NK-92 (cell line): ENCODE measurements around the gene CCDC57.

Experiments
- DNase-seq: peaks from one replicate; lab custom pipeline; 2025; ENCODE audit not compliant: unreplicated experiment; lab: John Stamatoyannopoulos, UW

Gene CCDC57

DNA sequence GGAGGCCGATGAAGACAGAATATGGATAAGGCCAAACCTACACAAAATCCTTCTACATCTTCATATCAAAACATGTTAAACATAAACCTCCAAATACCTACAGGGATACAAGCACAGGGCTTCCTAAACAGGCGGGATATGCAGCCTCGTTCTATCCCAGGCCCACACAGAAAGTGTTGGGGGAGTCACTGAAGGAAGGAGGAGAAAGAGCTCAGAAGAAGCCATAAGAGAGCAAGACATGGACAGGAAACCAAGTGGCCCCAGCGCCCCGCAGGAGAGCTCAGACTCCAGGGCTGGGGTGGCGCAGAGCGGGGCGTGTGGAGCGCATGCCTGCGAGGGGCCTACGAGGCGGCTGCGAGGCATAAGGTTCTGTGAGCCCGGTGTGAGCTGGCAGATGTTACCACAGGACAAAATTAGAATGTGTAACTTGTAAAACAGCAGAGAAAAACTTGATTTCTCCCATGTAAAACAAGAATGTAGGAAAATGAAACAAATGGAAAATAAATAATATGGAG lies 103.6 kb downstream of the CCDC57 start:
- no peak for DNase-seq

DNA sequence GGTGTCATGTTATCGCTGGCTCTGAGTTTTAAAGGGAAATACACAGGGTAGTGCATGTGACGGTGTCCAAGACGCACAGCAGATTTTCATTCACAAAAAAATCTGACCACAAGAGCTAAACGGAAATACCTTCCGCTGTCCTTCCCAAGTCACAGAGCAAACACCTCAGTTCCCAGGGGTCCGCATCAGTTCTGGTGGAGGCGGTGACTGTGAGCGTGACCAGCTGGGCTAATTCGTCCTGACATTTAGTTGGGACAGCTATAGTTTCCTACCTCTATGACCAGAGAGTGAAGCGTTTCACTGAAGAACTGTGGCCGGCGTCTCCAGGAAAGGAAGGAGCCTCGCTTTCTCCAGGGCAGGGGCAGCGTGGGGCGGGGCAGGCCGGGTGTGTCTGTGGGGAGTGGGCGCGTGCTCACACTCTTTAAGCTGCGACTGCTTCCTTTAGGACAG lies 104.1 kb downstream of the CCDC57 start:
- DNase-seq, result no peak

DNA sequence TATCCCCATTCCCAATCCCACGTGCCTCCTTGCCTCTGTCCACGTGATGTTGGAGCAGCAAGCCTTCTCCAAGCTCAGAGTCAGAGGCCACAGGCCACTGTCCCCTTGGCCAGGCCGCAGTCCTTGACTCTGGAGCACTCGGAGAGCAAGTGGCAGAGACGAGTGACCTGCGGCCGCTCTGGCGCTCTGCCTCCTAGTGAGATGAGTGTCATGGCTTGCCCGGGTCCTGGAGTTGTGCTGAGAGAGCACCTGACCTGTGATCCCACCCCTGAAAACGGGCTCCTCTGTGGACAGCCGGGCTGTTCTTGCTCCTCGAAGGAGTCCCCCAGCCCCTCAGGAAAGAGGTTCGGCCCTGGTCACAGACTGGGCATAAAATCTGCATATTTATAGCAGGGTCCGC lies 104.6 kb downstream of the CCDC57 start:
- no peak for DNase-seq

DNA sequence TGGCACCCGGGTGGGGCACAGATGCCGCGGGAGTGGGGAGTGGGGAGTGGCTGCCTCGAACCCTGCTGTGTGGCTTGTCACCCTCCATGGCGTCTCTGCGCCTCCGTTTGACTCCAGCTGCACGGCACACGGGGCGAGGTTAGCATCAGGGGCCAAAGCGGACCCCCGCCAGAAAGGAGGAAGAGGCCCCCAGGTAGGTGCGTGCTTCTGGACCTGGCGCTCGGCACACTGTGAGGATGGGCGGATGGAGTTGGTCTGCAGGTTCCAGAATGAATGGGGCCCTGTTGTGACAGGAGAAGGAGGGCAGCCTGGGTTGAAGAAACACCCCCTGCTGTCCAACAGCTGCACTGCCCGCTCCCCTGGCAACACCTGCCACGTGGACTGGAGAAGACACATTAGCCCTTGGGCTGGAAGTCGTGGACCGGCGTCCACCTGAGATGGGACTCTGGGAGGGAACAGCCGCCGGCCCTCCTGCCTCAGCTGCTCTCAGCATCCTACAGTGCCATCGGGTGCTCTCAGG lies 105.2 kb downstream of the CCDC57 start:
- DNase-seq, result no peak

- DNase-seq, result no peak
Observed at GRCh38 chr17:82106688-82107305, 105.8 kb downstream of the CCDC57 start.

- no peak for DNase-seq
Observed at GRCh38 chr17:82105882-82106687, 106.6 kb downstream of the CCDC57 start.

DNA sequence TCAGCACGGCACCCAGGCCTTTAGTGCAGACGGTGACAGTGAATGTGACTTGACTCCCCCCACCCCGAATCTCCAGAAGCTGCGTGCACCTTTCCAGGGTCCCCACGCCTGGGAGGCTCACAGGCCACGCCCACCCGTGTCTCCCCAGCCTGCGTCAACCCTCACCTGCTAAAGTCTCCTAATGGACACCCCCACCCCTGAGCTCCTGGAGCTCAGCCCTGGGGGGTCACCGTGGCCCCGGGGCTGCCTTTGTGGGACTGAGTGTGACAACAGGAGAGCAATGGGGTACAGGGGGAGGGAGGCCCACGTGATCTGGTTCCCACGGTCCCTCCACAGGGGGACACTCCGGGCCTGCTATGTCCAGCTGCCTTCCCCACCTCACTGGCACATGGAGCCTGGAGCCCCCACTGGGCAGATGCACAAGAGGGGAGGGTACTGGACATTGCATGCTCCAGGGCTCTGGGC lies 107.2 kb downstream of the CCDC57 start:
- no peak for DNase-seq

GRCh38 chr17:82104797-82105416 lies 107.7 kb downstream of the CCDC57 start:
- DNase-seq, result no peak

DNA sequence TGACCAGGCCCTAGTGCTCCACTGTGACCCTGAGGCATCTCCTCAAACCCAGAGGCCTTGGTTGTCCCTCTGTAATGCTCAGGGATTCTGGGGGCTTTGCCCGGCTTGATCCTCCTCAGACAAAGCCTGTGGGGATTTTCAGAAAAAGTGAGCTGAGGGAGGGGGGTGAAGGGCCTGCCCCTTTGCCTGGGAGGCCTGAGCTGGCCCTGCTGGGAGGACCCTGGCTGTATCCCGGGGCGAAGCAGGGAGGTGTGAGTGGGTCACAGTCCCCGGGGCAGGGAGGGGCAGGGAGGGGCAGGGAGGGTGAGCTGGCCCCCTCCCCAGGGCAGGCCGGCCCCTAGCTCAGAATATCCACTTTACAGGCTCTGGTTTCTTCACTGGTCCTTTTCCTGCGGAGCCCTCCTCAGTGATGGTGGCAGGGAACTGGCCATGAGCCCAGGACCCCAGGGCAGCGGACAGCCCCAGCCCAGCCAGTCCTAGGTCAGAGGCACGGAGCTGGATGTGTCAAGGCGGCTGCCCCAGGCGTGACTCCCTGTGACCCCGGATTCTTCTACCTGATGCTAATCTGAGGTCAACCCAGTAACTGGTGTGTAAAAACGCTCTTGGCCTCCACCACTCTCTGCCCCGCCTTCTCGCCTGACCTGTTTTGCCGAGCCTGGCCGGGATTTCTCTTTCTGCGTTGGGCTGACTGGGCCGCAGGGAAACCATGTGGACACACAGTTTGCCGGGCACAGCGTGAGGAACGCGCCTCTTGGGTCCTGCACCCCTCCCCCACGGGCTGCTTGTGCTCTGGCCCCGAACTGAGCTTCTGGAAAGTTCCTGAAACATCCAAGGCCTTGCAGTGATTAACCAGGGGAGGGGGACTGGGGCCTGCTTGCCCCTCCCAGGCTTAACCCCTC lies 108.8 kb downstream of the CCDC57 start:
- DNase-seq, result no peak

DNA sequence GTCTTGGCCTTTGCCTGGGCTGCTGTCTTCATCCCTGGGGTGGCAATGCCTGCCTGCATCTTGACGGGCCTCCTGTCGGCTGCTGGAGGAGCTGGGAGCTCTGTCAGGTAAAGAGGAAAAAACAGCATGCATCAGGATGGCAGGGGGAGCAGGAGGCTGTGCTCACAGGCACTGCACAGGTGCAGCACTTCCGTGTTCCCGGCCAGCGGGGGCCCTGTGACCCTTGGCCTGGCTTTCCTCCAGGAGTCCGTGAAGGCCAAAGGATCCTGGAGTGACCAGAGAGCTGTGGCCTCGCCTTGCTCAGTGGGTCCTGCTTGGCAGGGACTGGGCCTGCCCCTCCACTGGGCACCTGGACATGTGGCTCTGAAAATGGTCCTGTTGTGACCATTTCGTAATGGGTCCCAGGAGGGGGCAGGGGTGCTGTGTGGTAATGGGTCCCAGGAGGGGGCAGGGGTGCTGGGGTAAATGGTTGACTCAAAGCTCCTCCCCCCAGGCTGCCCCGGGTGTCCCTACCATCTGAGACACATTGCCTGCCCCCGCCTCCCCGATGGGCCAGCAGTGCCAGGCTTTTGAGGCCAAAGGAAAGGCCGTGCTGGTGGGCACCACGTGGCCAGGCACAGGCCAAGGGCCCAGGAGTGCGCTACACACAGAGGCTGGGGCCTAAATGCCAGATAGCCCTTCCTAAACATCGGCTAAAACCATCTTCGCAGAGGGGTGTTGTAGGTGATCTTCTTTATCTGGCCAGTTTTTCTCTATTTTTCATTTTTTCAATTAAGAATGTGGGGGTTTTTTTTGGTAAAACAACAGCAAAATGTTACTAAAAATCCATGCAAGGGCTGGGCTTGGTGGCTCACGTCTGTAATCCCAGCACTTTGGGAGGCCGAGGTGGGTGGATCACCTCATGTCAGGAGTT lies 110.6 kb downstream of the CCDC57 start:
- DNase-seq, result no peak

- no peak for DNase-seq
Observed at GRCh38 chr17:82101301-82101715, 111.3 kb downstream of the CCDC57 start.

DNA sequence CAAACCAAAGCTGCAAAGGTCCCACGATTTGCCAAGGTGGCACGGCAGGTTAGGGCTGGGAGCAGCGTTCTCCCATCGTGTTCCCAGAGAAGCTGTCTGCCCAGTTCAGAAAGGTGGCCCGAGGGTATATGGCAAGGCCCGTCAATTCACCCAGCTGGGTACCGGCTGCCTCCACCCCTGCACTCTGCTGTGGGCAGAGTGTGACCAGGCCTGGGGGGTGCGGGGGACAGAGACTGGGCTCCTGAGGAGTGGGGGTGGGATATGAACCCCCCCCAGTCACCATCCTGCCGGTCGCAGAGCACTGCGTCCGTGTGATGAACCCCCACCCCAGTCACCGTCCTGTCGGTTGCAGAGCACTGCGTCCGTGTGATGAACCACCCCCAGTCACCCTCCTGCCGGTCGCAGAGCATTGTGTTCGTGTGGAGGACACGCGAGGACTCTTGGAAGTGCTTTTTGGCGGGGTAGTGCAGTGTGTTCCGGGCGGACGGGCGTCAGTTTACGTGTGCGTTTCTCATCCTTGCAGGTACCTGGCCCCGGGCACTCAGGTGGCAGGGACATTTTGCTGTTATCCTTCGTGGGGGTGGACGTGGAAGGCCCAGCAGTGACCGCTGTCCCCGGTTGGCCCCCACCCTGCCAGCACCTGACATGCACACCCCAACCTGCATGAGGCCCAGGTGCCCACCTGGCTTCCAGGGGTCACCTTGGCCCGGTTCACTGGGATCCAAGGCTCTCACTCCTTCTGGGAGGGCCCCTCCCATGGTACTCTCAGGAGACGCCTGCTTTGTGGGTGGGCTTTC lies 111.9 kb downstream of the CCDC57 start:
- DNase-seq, result no peak

DNA sequence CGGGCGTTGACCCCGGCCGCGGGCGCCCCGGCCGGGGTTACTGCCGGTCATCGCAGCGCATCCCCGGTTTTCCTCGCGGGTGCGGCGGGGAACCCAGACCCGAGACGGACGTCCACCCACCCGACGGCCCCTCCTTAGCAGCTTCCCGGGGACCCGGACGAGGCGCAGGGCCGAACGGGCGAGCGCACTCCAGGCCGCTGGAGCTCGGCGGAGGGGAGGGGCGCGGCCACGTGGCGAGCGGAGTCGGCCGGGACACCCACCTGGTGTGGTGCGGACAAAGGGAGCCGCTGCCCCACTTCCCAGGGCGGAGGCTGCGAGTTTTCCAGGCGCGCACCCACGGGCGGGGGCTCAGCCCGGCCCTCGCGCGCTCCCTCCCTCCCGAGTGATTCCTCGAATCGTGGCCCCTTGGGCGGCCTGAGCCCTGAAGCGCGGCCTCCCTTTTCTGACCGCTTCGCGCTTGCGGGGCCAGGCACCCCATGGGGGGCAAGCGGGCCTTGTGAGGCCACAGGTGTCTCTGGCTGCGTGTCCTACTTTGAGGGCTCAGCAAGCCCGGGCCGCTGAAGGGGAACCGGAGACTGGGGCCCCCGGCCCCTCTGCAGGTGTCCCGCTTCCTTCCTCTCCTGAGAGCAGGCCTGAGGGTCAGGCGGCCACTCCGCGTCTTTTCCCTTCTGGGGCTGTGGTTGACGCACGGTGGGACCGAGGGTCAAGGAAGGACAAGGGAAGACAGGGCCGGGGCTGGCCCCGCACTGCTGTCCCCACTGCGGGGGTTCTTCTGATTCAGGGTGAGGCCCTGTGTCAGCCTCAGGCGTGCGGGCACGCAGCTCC lies 113.5 kb downstream of the CCDC57 start:
- no peak for DNase-seq

GRCh38 chr17:82098169-82098938 lies 114.3 kb downstream of the CCDC57 start, which contains the start of gene FASN:
Gene FASN (minus strand): TSS chr17:82098236. CDS start chr17:82096445, 1,791 bp downstream.
- DNase-seq, result peak; percentile 50

- DNase-seq, result no peak
Observed at GRCh38 chr17:82097919-82098168, 114.8 kb downstream of the CCDC57 start.

GRCh38 chr17:82097184-82097918 lies 115.3 kb downstream of the CCDC57 start:
- DNase-seq, result no peak
